Neuron (in vitro differentiated cells): Measurements from ENCODE around the gene FBXW5.

Experiments used
- H2AFZ ChIP-seq: one replicate; pipeline ENCODE4 v1.6.1; 2013; ENCODE audit warnings: low read depth, mild to moderate bottlenecking, inconsistent platforms, low read length, moderate library complexity
- H3K27me3 ChIP-seq: one replicate; pipeline ENCODE4 v1.6.1; 2013; ENCODE audit warnings: low read length; ENCODE audit not compliant: insufficient read depth
- H3K36me3 ChIP-seq: one replicate; pipeline ENCODE4 v1.6.1; 2013; ENCODE audit warnings: low read length; ENCODE audit not compliant: insufficient read depth
- H3K4me1 ChIP-seq: one replicate; pipeline ENCODE4 v1.6.1; 2013; ENCODE audit warnings: low read length; ENCODE audit not compliant: insufficient read depth
- H3K4me3 ChIP-seq: 2 replicates; pipeline ENCODE4 v1.5.1; 2013; ENCODE audit warnings: mild to moderate bottlenecking, low read length, moderate library complexity
- H3K9me3 ChIP-seq: one replicate; pipeline ENCODE4 v1.6.1; 2013; ENCODE audit warnings: low read length

Gene FBXW5

GRCh38 chr9:136973618-136974617 is 29.4 kb upstream of the FBXW5 start:
- Histone ChIP-seq H3K4me1 (no peaks in the 10 kb centered on the region), H3K4me3 (no peak overlapping the region), H3K9me3 (peaks cover 5% of the 10 kb centered on the region), H2AFZ (no peak overlapping the region), H3K36me3 (no peaks in the 10 kb centered on the region), H3K27me3 (peaks cover 70% of the 10 kb centered on the region)

- H3K36me3 ChIP-seq = no peaks in the 10 kb centered on the region
- no peak overlapping the region for H2AFZ ChIP-seq
- no peaks in the 10 kb centered on the region for H3K4me1 ChIP-seq
- H3K27me3 ChIP-seq = peaks cover 64% of the 10 kb centered on the region
- no peak overlapping the region for H3K4me3 ChIP-seq
- peaks cover 5% of the 10 kb centered on the region for H3K9me3 ChIP-seq
These were observed 28.2 kb upstream of the FBXW5 start for GRCh38 chr9:136972743-136973142.

GRCh38 chr9:136972335-136972734 is 27.8 kb upstream of the FBXW5 start:
- peaks cover 60% of the 10 kb centered on the region for H3K27me3 ChIP-seq
- H3K4me1 ChIP-seq = no peaks in the 10 kb centered on the region

GRCh38 chr9:136971746-136972145 is 27.2 kb upstream of the FBXW5 start:
- Histone ChIP-seq H2AFZ (no peak overlapping the region), H3K4me1 (no peaks in the 10 kb centered on the region), H3K4me3 (no peak overlapping the region), H3K27me3 (peaks cover 54% of the 10 kb centered on the region), H3K9me3 (peaks cover 5% of the 10 kb centered on the region), H3K36me3 (no peaks in the 10 kb centered on the region)

More at GRCh38 chr9:136972335-136972734, 27.8 kb upstream of the FBXW5 start:
- no peak overlapping the region for H2AFZ ChIP-seq
- H3K9me3 ChIP-seq = peaks cover 5% of the 10 kb centered on the region
- no peaks in the 10 kb centered on the region for H3K36me3 ChIP-seq
- H3K4me3 ChIP-seq = no peak overlapping the region

- Histone ChIP-seq H3K4me1 (peaks cover 3% of the 10 kb centered on the region), H3K27me3 (peaks cover 46% of the 10 kb centered on the region), H2AFZ (no peak overlapping the region), H3K36me3 (no peaks in the 10 kb centered on the region), H3K9me3 (peaks cover 5% of the 10 kb centered on the region), H3K4me3 (no peak overlapping the region)
These were observed 25.8 kb upstream of the FBXW5 start for GRCh38 chr9:136970361-136970760.

GRCh38 chr9:136969774-136970173 is 25.2 kb upstream of the FBXW5 start:
- H3K36me3 ChIP-seq = no peaks in the 10 kb centered on the region
- no peak overlapping the region for H2AFZ ChIP-seq
- no peak overlapping the region for H3K4me3 ChIP-seq
- peaks cover 3% of the 10 kb centered on the region for H3K4me1 ChIP-seq
- peaks cover 41% of the 10 kb centered on the region for H3K27me3 ChIP-seq
- H3K9me3 ChIP-seq = no peaks in the 10 kb centered on the region

GRCh38 chr9:136969150-136969549 is 24.6 kb upstream of the FBXW5 start:
- H3K4me1 ChIP-seq = peaks cover 9% of the 10 kb centered on the region
- H3K4me3 ChIP-seq = no peak overlapping the region
- peaks cover 36% of the 10 kb centered on the region for H3K27me3 ChIP-seq
- no peak overlapping the region for H2AFZ ChIP-seq
- no peaks in the 10 kb centered on the region for H3K9me3 ChIP-seq
- no peaks in the 10 kb centered on the region for H3K36me3 ChIP-seq

GRCh38 chr9:136968333-136969127 is 24.0 kb upstream of the FBXW5 start:
- H3K9me3 ChIP-seq = no peaks in the 10 kb centered on the region
- no peak overlapping the region for H2AFZ ChIP-seq
- peaks cover 14% of the 10 kb centered on the region for H3K4me1 ChIP-seq
- H3K27me3 ChIP-seq = peaks cover 30% of the 10 kb centered on the region
- no peak overlapping the region for H3K4me3 ChIP-seq
- H3K36me3 ChIP-seq = no peaks in the 10 kb centered on the region

- peaks cover 16% of the 10 kb centered on the region for H3K27me3 ChIP-seq
These were observed 21.4 kb upstream of the FBXW5 start for GRCh38 chr9:136965771-136966484.

GRCh38 chr9:136964833-136965422 is 20.4 kb upstream of the FBXW5 start:
- Histone ChIP-seq H3K4me3 (no peak overlapping the region), H2AFZ (no peak overlapping the region), H3K36me3 (no peaks in the 10 kb centered on the region), H3K9me3 (no peaks in the 10 kb centered on the region), H3K27me3 (peaks cover 7% of the 10 kb centered on the region), H3K4me1 (peaks cover 17% of the 10 kb centered on the region)

More at GRCh38 chr9:136965771-136966484, 21.4 kb upstream of the FBXW5 start:
- Histone ChIP-seq H3K4me3 (no peak overlapping the region), H3K9me3 (no peaks in the 10 kb centered on the region), H3K36me3 (no peaks in the 10 kb centered on the region), H2AFZ (no peak overlapping the region), H3K4me1 (peaks cover 17% of the 10 kb centered on the region)

GRCh38 chr9:136964171-136964689 is 19.7 kb upstream of the FBXW5 start:
- Histone ChIP-seq H3K4me1 (peaks cover 17% of the 10 kb centered on the region), H3K27me3 (peaks cover 6% of the 10 kb centered on the region)

GRCh38 chr9:136963751-136964150 is 19.2 kb upstream of the FBXW5 start:
- Histone ChIP-seq H2AFZ (no peak overlapping the region), H3K4me3 (no peak overlapping the region), H3K9me3 (no peaks in the 10 kb centered on the region), H3K27me3 (peaks cover 6% of the 10 kb centered on the region), H3K36me3 (no peaks in the 10 kb centered on the region), H3K4me1 (peaks cover 17% of the 10 kb centered on the region)

More at GRCh38 chr9:136964171-136964689, 19.7 kb upstream of the FBXW5 start:
- Histone ChIP-seq H3K36me3 (no peaks in the 10 kb centered on the region), H3K4me3 (no peak overlapping the region), H3K9me3 (no peaks in the 10 kb centered on the region), H2AFZ (no peak overlapping the region)
